ENCODE results near the gene CNTN1.

DNA sequence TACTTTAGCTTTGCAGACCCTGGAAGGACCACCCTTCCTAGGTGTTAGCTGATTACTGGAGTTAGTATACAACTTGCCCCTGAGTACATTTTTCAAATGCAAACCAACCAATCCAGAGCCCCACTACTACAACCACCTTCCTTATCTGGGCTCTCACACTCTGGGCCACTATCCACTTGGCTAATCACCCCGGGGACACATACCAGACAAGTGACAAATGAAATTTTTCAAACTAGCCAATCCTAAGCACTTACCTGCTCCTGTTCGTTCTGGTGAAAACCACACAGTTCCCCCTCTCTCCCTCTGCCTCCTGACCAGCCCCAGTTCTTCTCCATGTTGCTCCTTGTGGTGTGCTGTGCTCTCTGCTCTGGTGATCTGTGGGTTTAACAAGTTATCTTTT is 140.4 kb downstream of the CNTN1 start:
- TF ChIP-seq, protein P1, sequence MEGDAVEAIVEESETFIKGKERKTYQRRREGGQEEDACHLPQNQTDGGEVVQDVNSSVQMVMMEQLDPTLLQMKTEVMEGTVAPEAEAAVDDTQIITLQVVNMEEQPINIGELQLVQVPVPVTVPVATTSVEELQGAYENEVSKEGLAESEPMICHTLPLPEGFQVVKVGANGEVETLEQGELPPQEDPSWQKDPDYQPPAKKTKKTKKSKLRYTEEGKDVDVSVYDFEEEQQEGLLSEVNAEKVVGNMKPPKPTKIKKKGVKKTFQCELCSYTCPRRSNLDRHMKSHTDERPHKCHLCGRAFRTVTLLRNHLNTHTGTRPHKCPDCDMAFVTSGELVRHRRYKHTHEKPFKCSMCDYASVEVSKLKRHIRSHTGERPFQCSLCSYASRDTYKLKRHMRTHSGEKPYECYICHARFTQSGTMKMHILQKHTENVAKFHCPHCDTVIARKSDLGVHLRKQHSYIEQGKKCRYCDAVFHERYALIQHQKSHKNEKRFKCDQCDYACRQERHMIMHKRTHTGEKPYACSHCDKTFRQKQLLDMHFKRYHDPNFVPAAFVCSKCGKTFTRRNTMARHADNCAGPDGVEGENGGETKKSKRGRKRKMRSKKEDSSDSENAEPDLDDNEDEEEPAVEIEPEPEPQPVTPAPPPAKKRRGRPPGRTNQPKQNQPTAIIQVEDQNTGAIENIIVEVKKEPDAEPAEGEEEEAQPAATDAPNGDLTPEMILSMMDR (conservative IDR thresholded peaks at IDR 0.05): no peak
- no peak for TF ChIP-seq ZFX (IDR thresholded peaks at IDR 0.05)
